Hepatocyte (in vitro differentiated cells): ENCODE data around the gene STPG4.

ENCODE experiments used
- EZH2 ChIP-seq: fragments of 200-600 bp; sonication (generic); IDR thresholded peaks from 2 replicates; pipeline ENCODE4 v1.6.1; 2016; ENCODE audit warnings: antibody characterized with exemption, mild to moderate bottlenecking, borderline replicate concordance
- EZH2phosphoT487 ChIP-seq: fragments of 200-600 bp; sonication (generic); IDR thresholded peaks from one replicate; pipeline ENCODE4 v1.6.1; 2018; ENCODE audit warnings: antibody characterized with exemption, mild to moderate bottlenecking, low read depth, moderate library complexity; ENCODE audit not compliant: unreplicated experiment, severe bottlenecking
- TF ChIP-seq, protein P1 (sequence below): fragments of 200-600 bp; sonication (generic); IDR thresholded peaks from 2 replicates; pipeline ENCODE4 v1.5.1; 2016; ENCODE audit warnings: antibody characterized with exemption, mild to moderate bottlenecking; ENCODE audit not compliant: poor library complexity

DNA sequence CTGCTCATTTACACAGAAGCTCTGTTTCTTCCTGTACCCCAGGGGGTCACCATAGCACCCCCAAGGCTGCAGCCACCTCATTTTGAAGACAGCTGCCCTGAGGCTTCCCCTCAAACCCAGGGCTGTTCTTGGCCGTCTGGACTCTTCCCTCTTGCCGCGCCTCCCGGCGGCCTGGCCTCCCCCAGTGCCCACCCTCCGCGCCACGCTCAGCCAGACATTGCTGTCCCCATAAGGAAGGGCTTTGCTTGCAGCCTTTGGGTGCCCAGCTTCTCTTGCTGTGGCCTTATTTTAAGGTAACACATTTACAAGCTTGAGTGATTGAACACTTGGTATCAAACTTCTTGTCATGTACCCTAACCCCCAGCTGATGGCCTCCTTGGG lies 79.0 kb downstream of the STPG4 start:
- TF ChIP-seq, protein P1, sequence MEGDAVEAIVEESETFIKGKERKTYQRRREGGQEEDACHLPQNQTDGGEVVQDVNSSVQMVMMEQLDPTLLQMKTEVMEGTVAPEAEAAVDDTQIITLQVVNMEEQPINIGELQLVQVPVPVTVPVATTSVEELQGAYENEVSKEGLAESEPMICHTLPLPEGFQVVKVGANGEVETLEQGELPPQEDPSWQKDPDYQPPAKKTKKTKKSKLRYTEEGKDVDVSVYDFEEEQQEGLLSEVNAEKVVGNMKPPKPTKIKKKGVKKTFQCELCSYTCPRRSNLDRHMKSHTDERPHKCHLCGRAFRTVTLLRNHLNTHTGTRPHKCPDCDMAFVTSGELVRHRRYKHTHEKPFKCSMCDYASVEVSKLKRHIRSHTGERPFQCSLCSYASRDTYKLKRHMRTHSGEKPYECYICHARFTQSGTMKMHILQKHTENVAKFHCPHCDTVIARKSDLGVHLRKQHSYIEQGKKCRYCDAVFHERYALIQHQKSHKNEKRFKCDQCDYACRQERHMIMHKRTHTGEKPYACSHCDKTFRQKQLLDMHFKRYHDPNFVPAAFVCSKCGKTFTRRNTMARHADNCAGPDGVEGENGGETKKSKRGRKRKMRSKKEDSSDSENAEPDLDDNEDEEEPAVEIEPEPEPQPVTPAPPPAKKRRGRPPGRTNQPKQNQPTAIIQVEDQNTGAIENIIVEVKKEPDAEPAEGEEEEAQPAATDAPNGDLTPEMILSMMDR = no peak
- TF ChIP-seq EZH2 (no peak), EZH2phosphoT487 (no peak)
